Measurements from ENCODE around the gene FAM221B.

GRCh38 chr9:35852267-35852815 is 23.8 kb upstream of the FAM221B start:
- TF ChIP-seq ZNF384 (IDR thresholded peaks at IDR 0.05), result no peak
- no peak for TF ChIP-seq PKNOX1 (IDR thresholded peaks at IDR 0.05)
- no peak for TF ChIP-seq FOXM1 (IDR thresholded peaks at IDR 0.05; ENCODE audit: borderline replicate concordance)
- no peak for TF ChIP-seq CTBP1 (IDR thresholded peaks at IDR 0.05; ENCODE audit: borderline replicate concordance)
- TF ChIP-seq SP1 (IDR thresholded peaks at IDR 0.05), result no peak
- TF ChIP-seq SUZ12 (IDR thresholded peaks at IDR 0.05), result no peak

Measured in HEK293T (cell line).